Left cardiac atrium (tissue), 4 donors: ENCODE data around the gene RRM2. TPM values are rescaled to one million over a fixed set of nuclear protein-coding genes. Genes with fewer than 3 reads are reported as not detected.

Source experiments
- ATAC-seq, 2 donors: fragments of 200-7000 bp; cut with Tn5 transposase; one replicate each; pipeline ENCODE4 v1.9.1; 2020; ENCODE audit warnings: mild to moderate bottlenecking in 2 of 2, moderate library complexity in 2 of 2
- DNase-seq: peaks from one replicate; pipeline ENCODE4 v3.0.0-alpha.2; 2020
- intact Hi-C, 2 donors: fragments of 100-400 bp; cut with DNase I; formaldehyde crosslinking; loops; one replicate each; pipeline versions ENCODE4 v1.14.1 to v1.15.1; 2022 to 2023
- total RNA-seq, 2 donors: library from RNA; stranded (reverse); fragmentation: NEBNext Ultra II Directional; extraction: Animal tissue kit (Norgen Biotek cat#: 25700); gene quantifications; one replicate each; pipeline ENCODE4 v1.2.1, GENCODE V29; 2021
- donor health status: DM: no; HTN: yes; CAD: no.
- donor health status: DM: no; HTN: yes; CAD: no; lungs with severe emphysema.
- donor health status: DM: yes; HTN: yes; CAD: no.
- donor health status: Dilated cardiomyopathy.

The RRM2 gene
- total RNA-seq, 2 donors from 2014 or later = 1.0 to 6.1 TPM

GRCh38 chr2:10180229-10180628 is 57.7 kb downstream of the RRM2 start:
- no peak for ATAC-seq
- intact Hi-C loops = no loop called here
- DNase-seq = no peak

Other genes with a start within 250 kb of the RRM2 start
- 1 to 10 TPM; 1.4 to 5.7 TPM for gene GRHL1, start 171.0 kb upstream of the RRM2 start, total RNA-seq
- 10 to 100 TPM; 21.7 to 32.0 TPM for gene KLF11, start 79.2 kb upstream of the RRM2 start, total RNA-seq
- gene CYS1, start 42.3 kb upstream of the RRM2 start, total RNA-seq = 1 to 10 TPM; 3.5 to 4.1 TPM
- gene HPCAL1, start 180.2 kb downstream of the RRM2 start, total RNA-seq = 10 to 100 TPM; 27.2 to 27.4 TPM